HFFc6 (cell line): ENCODE data around the gene MEG3. TPM values are rescaled to one million over a fixed set of nuclear protein-coding genes. Genes with fewer than 3 reads are reported as not detected.
A peak's percentile ranks its signal among the peaks of the same experiment; 100 is the strongest.

Experiments used
- DNase-seq: peaks from one replicate; pipeline ENCODE4 v3.0.0-alpha.2; 2018
- H3K27ac Mint-ChIP-seq: 2 replicates; pipeline ENCODE4 v1.8.0; 2020; ENCODE audit warnings: mild to moderate bottlenecking, mixed read lengths
- H3K27me3 Mint-ChIP-seq: 2 replicates; pipeline ENCODE4 v1.8.0; 2021; ENCODE audit warnings: mild to moderate bottlenecking, moderate library complexity, mixed read lengths; ENCODE audit not compliant: insufficient read depth
- H3K36me3 Mint-ChIP-seq: 2 replicates; pipeline ENCODE4 v1.8.0; 2021; ENCODE audit warnings: low read depth, mixed read lengths
- H3K4me1 Mint-ChIP-seq: 2 replicates; pipeline ENCODE4 v1.8.0; 2020; ENCODE audit warnings: low read depth, mixed read lengths
- H3K4me3 Mint-ChIP-seq: 2 replicates; pipeline ENCODE4 v1.8.0; 2020; ENCODE audit warnings: mild to moderate bottlenecking, moderate library complexity, mixed read lengths
- H3K9me3 Mint-ChIP-seq: 2 replicates; pipeline ENCODE4 v1.8.0; 2020; ENCODE audit warnings: mild to moderate bottlenecking, mixed read lengths
- CTCF ChIP-seq: fragments of 200-600 bp; sonication (generic); IDR thresholded peaks from 2 replicates; pipeline ENCODE4 v1.5.0; 2021; ENCODE audit warnings: antibody characterized with exemption, mild to moderate bottlenecking
- long read RNA-seq: library from polyadenylated mRNA; unstranded; transcript quantifications from one replicate; pipeline ENCODE4 v2.0.0, GENCODE V29; 2019
- total RNA-seq, 6 experiments: library from RNA; stranded (reverse); fragmentation: NEBNext Ultra II Directional; extraction: Animal tissue kit (Norgen Biotek cat#: 25700); gene quantifications; 2 replicates in 1 of 6; 3 replicates in 5 of 6; pipeline ENCODE4 v1.2.3, GENCODE V29; 2021

Gene MEG3
- 100 to 1,000 TPM; 151 to 262 (median 250) TPM for total RNA-seq
- long read RNA-seq, full-length matches to known transcripts, result 94 of 122 reads
- long read RNA-seq, partial matches to known transcripts, result 4 of 122 reads
- long read RNA-seq, other reads (novel, unspliced or antisense), result 24 of 122 reads

GRCh38 chr14:100825713-100826331 lies at the start of gene MEG3:
Gene MEG3, plus strand, starts transcription at chr14:100826118.
- TF ChIP-seq CTCF, result no peak
- Mint-ChIP-seq H3K36me3 (peaks cover 28% of the 10 kb centered on the region), H3K4me1 (peaks cover 16% of the 10 kb centered on the region), H3K27me3 (peaks cover 29% of the 10 kb centered on the region), H3K9me3 (peaks cover 16% of the 10 kb centered on the region), H3K27ac (peak within 1 kb of the TSS; percentile 98), H3K4me3 (peak within 1 kb of the TSS; percentile 100)
- DNase-seq, result peak; percentile 80

GRCh38 chr14:100776681-100777365 lies 49.1 kb upstream of the MEG3 start:
- no peak for DNase-seq
- Mint-ChIP-seq H3K27me3 (peaks cover 48% of the 10 kb centered on the region), H3K36me3 (no peaks in the 10 kb centered on the region), H3K9me3 (no peaks in the 10 kb centered on the region), H3K4me1 (no peaks in the 10 kb centered on the region; the same call in 1 of the 2 replicates), H3K27ac (no peak overlapping the region), H3K4me3 (no peak overlapping the region)
- no peak for TF ChIP-seq CTCF

- no peak for TF ChIP-seq CTCF
- no peaks in the 10 kb centered on the region for H3K9me3 Mint-ChIP-seq
- no peak for DNase-seq
- no peaks in the 10 kb centered on the region; the same call in 1 of the 2 replicates for H3K4me1 Mint-ChIP-seq
- no peak overlapping the region for H3K27ac Mint-ChIP-seq
- peaks cover 50% of the 10 kb centered on the region for H3K27me3 Mint-ChIP-seq
- H3K36me3 Mint-ChIP-seq, result no peaks in the 10 kb centered on the region
- no peak overlapping the region for H3K4me3 Mint-ChIP-seq
Measured at GRCh38 chr14:100777366-100777817, 48.5 kb upstream of the MEG3 start.

- no peak for TF ChIP-seq CTCF
- H3K4me1 Mint-ChIP-seq, result no peaks in the 10 kb centered on the region; the same call in 1 of the 2 replicates
- H3K9me3 Mint-ChIP-seq, result no peaks in the 10 kb centered on the region
- DNase-seq, result no peak
- H3K27ac Mint-ChIP-seq, result no peak overlapping the region
- H3K4me3 Mint-ChIP-seq, result no peak overlapping the region
- peaks cover 52% of the 10 kb centered on the region for H3K27me3 Mint-ChIP-seq
- no peaks in the 10 kb centered on the region for H3K36me3 Mint-ChIP-seq
Measured at GRCh38 chr14:100777818-100778525, 47.9 kb upstream of the MEG3 start.

GRCh38 chr14:100778526-100778882 lies 47.4 kb upstream of the MEG3 start:
- peaks cover 57% of the 10 kb centered on the region for H3K27me3 Mint-ChIP-seq
- DNase-seq, result no peak

More at GRCh38 chr14:100778526-100778882, 47.4 kb upstream of the MEG3 start:
- H3K27ac Mint-ChIP-seq, result no peak overlapping the region
- H3K4me1 Mint-ChIP-seq, result no peaks in the 10 kb centered on the region; the same call in 1 of the 2 replicates
- H3K36me3 Mint-ChIP-seq, result no peaks in the 10 kb centered on the region
- TF ChIP-seq CTCF, result no peak
- H3K4me3 Mint-ChIP-seq, result no peak overlapping the region
- no peaks in the 10 kb centered on the region for H3K9me3 Mint-ChIP-seq
